Measurements from ENCODE around the gene GPR18.
A peak's percentile ranks its signal among the peaks of the same experiment; 100 is the strongest.
"Not testable (repeated sequence)": the region's sequence is repeated elsewhere in the genome, so short reads cannot be mapped to it uniquely, and the experiment has no call there.

The GPR18 gene

GRCh38 chr13:99228737-99229691 is 29.2 kb downstream of the GPR18 start:
- no peak for DNase-seq (ENCODE audit: low read depth in 2 of 2)

- no peak for DNase-seq (ENCODE audit: low read depth in 2 of 2)
Measured at GRCh38 chr13:99227909-99228688, 30.1 kb downstream of the GPR18 start.

- no peak for DNase-seq (ENCODE audit: low read depth in 2 of 2)
Measured at GRCh38 chr13:99227331-99227900, 30.8 kb downstream of the GPR18 start.

GRCh38 chr13:99226513-99226912 is 31.7 kb downstream of the GPR18 start:
- DNase-seq (ENCODE audit: low read depth in 2 of 2), result no peak

GRCh38 chr13:99225078-99225477 is 33.1 kb downstream of the GPR18 start:
- DNase-seq (ENCODE audit: low read depth in 2 of 2), result no peak

- DNase-seq (ENCODE audit: low read depth in 2 of 2), result no peak
Measured at GRCh38 chr13:99224021-99224420, 34.2 kb downstream of the GPR18 start.

GRCh38 chr13:99223587-99223986 is 34.6 kb downstream of the GPR18 start:
- no peak for DNase-seq (ENCODE audit: low read depth in 2 of 2)

GRCh38 chr13:99221567-99222239 is 36.5 kb downstream of the GPR18 start:
- no peak for DNase-seq (ENCODE audit: low read depth in 2 of 2)

- DNase-seq (ENCODE audit: low read depth in 2 of 2), result no peak
Measured at GRCh38 chr13:99220199-99220935, 37.8 kb downstream of the GPR18 start.

- DNase-seq (ENCODE audit: low read depth in 2 of 2), result peak in 1 of 2 donors; percentile 45
Measured at GRCh38 chr13:99218969-99219368, 39.2 kb downstream of the GPR18 start.

- DNase-seq (ENCODE audit: low read depth in 2 of 2), result no peak
Measured at GRCh38 chr13:99218545-99218944, 39.6 kb downstream of the GPR18 start.

GRCh38 chr13:99218126-99218525 is 40.1 kb downstream of the GPR18 start:
- no peak for DNase-seq (ENCODE audit: low read depth in 2 of 2)

GRCh38 chr13:99217461-99218110 is 40.6 kb downstream of the GPR18 start:
- no peak for DNase-seq (ENCODE audit: low read depth in 2 of 2)

- DNase-seq (ENCODE audit: low read depth in 2 of 2), result peak in 1 of 2 donors; percentile 21
Measured at GRCh38 chr13:99215184-99215830, 42.9 kb downstream of the GPR18 start.

GRCh38 chr13:99214731-99215130 is 43.4 kb downstream of the GPR18 start:
- no peak for DNase-seq (ENCODE audit: low read depth in 2 of 2)

- DNase-seq (ENCODE audit: low read depth in 2 of 2), result peak; percentile 28 to 37
Measured at GRCh38 chr13:99214232-99214631, 43.9 kb downstream of the GPR18 start.

- no peak for DNase-seq (ENCODE audit: low read depth in 2 of 2)
Measured at GRCh38 chr13:99211421-99212035, 46.7 kb downstream of the GPR18 start.

- DNase-seq (ENCODE audit: low read depth in 2 of 2), result not testable (repeated sequence)
Measured at GRCh38 chr13:99210627-99211026, 47.6 kb downstream of the GPR18 start.

GRCh38 chr13:99208845-99209527 is 49.2 kb downstream of the GPR18 start:
- no peak for DNase-seq (ENCODE audit: low read depth in 2 of 2)

Measured in stimulated activated CD4-positive, alpha-beta T cell treated with anti-CD3 and anti-CD28 coated beads, Interleukin-1b, Interleukin-23, amount 100 ng/mL, for 4 hours (primary cell).